HG02588 (cell line): Measurements from ENCODE around the gene ITIH3.

ENCODE experiments used
- ATAC-seq: cut with Tn5 transposase; IDR thresholded peaks from one replicate; pipeline ENCODE4 v1.9.1; 2021; ENCODE audit warnings: mild to moderate bottlenecking, moderate library complexity; ENCODE audit not compliant: unreplicated experiment

Gene ITIH3

GRCh38 chr3:52779011-52779836 is 15.4 kb upstream of the ITIH3 start:
- ATAC-seq, result peak; percentile 73

GRCh38 chr3:52779837-52780585 is 14.6 kb upstream of the ITIH3 start:
- ATAC-seq, result no peak

GRCh38 chr3:52781741-52782140 is 12.9 kb upstream of the ITIH3 start:
- no peak for ATAC-seq

- ATAC-seq, result no peak
These were observed 12.0 kb upstream of the ITIH3 start for GRCh38 chr3:52782412-52783210.

- no peak for ATAC-seq
These were observed 11.4 kb upstream of the ITIH3 start for GRCh38 chr3:52783211-52783555.

- ATAC-seq, result no peak
These were observed 10.5 kb upstream of the ITIH3 start for GRCh38 chr3:52784021-52784621.

GRCh38 chr3:52784931-52785590 is 9.5 kb upstream of the ITIH3 start:
- no peak for ATAC-seq

GRCh38 chr3:52786330-52787215 is 8.0 kb upstream of the ITIH3 start:
- ATAC-seq, result no peak

- no peak for ATAC-seq
These were observed 7.3 kb upstream of the ITIH3 start for GRCh38 chr3:52787246-52787645.

GRCh38 chr3:52787672-52788625 is 6.6 kb upstream of the ITIH3 start:
- no peak for ATAC-seq

GRCh38 chr3:52788890-52789745 is 5.5 kb upstream of the ITIH3 start:
- no peak for ATAC-seq

- ATAC-seq, result no peak
These were observed 4.9 kb upstream of the ITIH3 start for GRCh38 chr3:52789746-52790040.

- no peak for ATAC-seq
These were observed 4.3 kb upstream of the ITIH3 start for GRCh38 chr3:52790337-52790736.

GRCh38 chr3:52790741-52791140 is 3.9 kb upstream of the ITIH3 start:
- ATAC-seq, result no peak

- ATAC-seq, result no peak
These were observed 3.2 kb upstream of the ITIH3 start for GRCh38 chr3:52791366-52791765.

- no peak for ATAC-seq
These were observed 2.7 kb upstream of the ITIH3 start for GRCh38 chr3:52791928-52792327.

- ATAC-seq, result no peak
These were observed 2.2 kb upstream of the ITIH3 start for GRCh38 chr3:52792413-52792812.
